Ishikawa (cell line): Measurements from ENCODE around the gene NAA25.

Experiments used
- EGR1 ChIP-seq: IDR thresholded peaks from 2 replicates; pipeline ENCODE4 v1.6.1; 2012
- FOXM1 ChIP-seq: IDR thresholded peaks from 2 replicates; pipeline ENCODE4 v1.6.1; 2012; ENCODE audit warnings: low read depth, borderline replicate concordance
- MAX ChIP-seq: IDR thresholded peaks from 2 replicates; pipeline ENCODE4 v1.6.1; 2012
- RAD21 ChIP-seq: IDR thresholded peaks from 2 replicates; pipeline ENCODE4 v1.6.1; 2012; ENCODE audit warnings: low read depth
- TF ChIP-seq, protein P1 (sequence below): IDR thresholded peaks from 2 replicates; pipeline ENCODE4 v1.6.1; 2012; ENCODE audit warnings: low read depth, mild to moderate bottlenecking

DNA sequence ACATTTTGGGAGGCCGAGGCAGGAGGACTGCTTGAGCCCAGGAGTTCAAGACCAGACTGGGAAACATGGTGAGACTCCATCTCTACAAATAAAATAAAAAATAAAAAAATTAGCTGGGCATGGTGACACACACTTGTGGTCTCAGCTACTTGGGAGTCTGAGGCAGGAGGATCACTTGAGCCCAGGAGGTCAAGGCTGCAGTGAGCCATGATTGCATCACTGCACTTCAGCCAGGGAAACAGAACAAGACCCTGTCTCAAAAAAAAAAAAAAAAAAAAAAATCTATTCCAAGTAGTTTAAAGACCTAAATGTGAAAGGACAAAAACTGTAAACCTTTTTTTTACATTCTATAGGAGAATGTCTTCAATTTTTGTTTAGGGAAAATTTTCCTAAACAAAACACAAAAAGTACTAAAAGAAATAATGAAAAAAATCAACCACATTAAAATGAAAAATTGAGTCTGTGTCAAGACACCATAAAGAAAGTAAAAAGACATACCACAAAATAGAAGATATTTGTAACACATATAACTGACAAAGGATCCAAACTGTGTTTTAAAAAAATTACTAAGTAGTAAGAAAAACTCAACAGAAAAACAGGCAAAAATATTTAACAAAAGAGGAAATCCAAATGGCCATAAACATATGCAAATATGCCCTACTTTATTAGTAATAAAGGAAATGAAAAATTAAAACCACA lies 112.7 kb downstream of the NAA25 start:
- TF ChIP-seq RAD21 (no peak), FOXM1 (no peak), EGR1 (no peak), MAX (no peak)
- TF ChIP-seq, protein P1, sequence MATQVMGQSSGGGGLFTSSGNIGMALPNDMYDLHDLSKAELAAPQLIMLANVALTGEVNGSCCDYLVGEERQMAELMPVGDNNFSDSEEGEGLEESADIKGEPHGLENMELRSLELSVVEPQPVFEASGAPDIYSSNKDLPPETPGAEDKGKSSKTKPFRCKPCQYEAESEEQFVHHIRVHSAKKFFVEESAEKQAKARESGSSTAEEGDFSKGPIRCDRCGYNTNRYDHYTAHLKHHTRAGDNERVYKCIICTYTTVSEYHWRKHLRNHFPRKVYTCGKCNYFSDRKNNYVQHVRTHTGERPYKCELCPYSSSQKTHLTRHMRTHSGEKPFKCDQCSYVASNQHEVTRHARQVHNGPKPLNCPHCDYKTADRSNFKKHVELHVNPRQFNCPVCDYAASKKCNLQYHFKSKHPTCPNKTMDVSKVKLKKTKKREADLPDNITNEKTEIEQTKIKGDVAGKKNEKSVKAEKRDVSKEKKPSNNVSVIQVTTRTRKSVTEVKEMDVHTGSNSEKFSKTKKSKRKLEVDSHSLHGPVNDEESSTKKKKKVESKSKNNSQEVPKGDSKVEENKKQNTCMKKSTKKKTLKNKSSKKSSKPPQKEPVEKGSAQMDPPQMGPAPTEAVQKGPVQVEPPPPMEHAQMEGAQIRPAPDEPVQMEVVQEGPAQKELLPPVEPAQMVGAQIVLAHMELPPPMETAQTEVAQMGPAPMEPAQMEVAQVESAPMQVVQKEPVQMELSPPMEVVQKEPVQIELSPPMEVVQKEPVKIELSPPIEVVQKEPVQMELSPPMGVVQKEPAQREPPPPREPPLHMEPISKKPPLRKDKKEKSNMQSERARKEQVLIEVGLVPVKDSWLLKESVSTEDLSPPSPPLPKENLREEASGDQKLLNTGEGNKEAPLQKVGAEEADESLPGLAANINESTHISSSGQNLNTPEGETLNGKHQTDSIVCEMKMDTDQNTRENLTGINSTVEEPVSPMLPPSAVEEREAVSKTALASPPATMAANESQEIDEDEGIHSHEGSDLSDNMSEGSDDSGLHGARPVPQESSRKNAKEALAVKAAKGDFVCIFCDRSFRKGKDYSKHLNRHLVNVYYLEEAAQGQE: no peak
